DOHH2 (cell line): ENCODE measurements around the gene OS9.
A peak's percentile ranks its signal among the peaks of the same experiment; 100 is the strongest.

Experiments used
- H3F3A ChIP-seq: fragments of 200-600 bp; sonication (generic), shearing (Covaris generic); 2 replicates; pipeline ENCODE4 v1.6.0; 2016; ENCODE audit warnings: antibody characterized with exemption, mild to moderate bottlenecking; ENCODE audit not compliant: control insufficient read depth, insufficient read depth
- H3K27ac ChIP-seq: fragments of 200-600 bp; sonication (generic); 2 replicates; pipeline ENCODE4 v1.5.1; 2014; ENCODE audit warnings: low read depth, mild to moderate bottlenecking, low read length, moderate library complexity
- H3K27me3 ChIP-seq: fragments of 200-600 bp; sonication (generic); 2 replicates; pipeline ENCODE4 v1.6.1; 2014; ENCODE audit warnings: mild to moderate bottlenecking, low read length, mixed read lengths; ENCODE audit not compliant: control insufficient read depth
- H3K36me3 ChIP-seq: fragments of 200-600 bp; sonication (generic); 2 replicates; pipeline ENCODE4 v1.6.1; 2014; ENCODE audit warnings: mild to moderate bottlenecking, low read length, moderate library complexity, mixed read lengths; ENCODE audit not compliant: control insufficient read depth
- H3K4me1 ChIP-seq: fragments of 200-600 bp; sonication (generic); 2 replicates; pipeline ENCODE4 v1.6.1; 2014; ENCODE audit warnings: mild to moderate bottlenecking, low read length, mixed read lengths; ENCODE audit not compliant: control insufficient read depth
- H3K4me2 ChIP-seq: fragments of 200-600 bp; sonication (generic); 2 replicates; pipeline ENCODE4 v1.6.0; 2014; ENCODE audit warnings: mild to moderate bottlenecking, low read length, moderate library complexity
- H3K4me3 ChIP-seq: fragments of 200-600 bp; sonication (generic); 2 replicates; pipeline ENCODE4 v1.5.1; 2014; ENCODE audit warnings: mild to moderate bottlenecking, low read length, mixed read lengths
- H3K79me2 ChIP-seq: fragments of 200-600 bp; sonication (generic); 2 replicates; pipeline ENCODE4 v1.6.1; 2014; ENCODE audit warnings: mild to moderate bottlenecking, low read length, mixed read lengths; ENCODE audit not compliant: control insufficient read depth
- H3K9me2 ChIP-seq: fragments of 200-600 bp; sonication (generic); replicated peaks from 2 replicates; pipeline ENCODE4 v1.6.1; 2014; ENCODE audit warnings: mild to moderate bottlenecking, low read length, mixed read lengths; ENCODE audit not compliant: control insufficient read depth
- H3K9me3 ChIP-seq: fragments of 200-600 bp; sonication (generic); 2 replicates; pipeline ENCODE4 v1.6.1; 2014; ENCODE audit warnings: antibody characterized with exemption, low read length, mixed read lengths; ENCODE audit not compliant: control insufficient read depth, insufficient read depth
- H4K20me1 ChIP-seq: fragments of 200-600 bp; sonication (generic); 2 replicates; pipeline ENCODE4 v1.6.0; 2014; ENCODE audit warnings: low read depth, mild to moderate bottlenecking, antibody characterized with exemption, low read length, moderate library complexity; ENCODE audit not compliant: control insufficient read depth, insufficient read depth
- EZH2phosphoT487 ChIP-seq: fragments of 200-600 bp; sonication (generic); IDR thresholded peaks from 2 replicates; pipeline ENCODE4 v1.6.1; 2017; ENCODE audit warnings: borderline replicate concordance, mild to moderate bottlenecking, antibody characterized with exemption, low read length, moderate library complexity, mixed read lengths
- TF ChIP-seq, protein P1 (sequence below): fragments of 200-600 bp; sonication (generic); IDR thresholded peaks from one replicate; pipeline ENCODE4 v1.5.1; 2014; ENCODE audit warnings: antibody characterized with exemption, mild to moderate bottlenecking, low read depth, low read length; ENCODE audit not compliant: poor library complexity, severe bottlenecking

The OS9 gene

DNA sequence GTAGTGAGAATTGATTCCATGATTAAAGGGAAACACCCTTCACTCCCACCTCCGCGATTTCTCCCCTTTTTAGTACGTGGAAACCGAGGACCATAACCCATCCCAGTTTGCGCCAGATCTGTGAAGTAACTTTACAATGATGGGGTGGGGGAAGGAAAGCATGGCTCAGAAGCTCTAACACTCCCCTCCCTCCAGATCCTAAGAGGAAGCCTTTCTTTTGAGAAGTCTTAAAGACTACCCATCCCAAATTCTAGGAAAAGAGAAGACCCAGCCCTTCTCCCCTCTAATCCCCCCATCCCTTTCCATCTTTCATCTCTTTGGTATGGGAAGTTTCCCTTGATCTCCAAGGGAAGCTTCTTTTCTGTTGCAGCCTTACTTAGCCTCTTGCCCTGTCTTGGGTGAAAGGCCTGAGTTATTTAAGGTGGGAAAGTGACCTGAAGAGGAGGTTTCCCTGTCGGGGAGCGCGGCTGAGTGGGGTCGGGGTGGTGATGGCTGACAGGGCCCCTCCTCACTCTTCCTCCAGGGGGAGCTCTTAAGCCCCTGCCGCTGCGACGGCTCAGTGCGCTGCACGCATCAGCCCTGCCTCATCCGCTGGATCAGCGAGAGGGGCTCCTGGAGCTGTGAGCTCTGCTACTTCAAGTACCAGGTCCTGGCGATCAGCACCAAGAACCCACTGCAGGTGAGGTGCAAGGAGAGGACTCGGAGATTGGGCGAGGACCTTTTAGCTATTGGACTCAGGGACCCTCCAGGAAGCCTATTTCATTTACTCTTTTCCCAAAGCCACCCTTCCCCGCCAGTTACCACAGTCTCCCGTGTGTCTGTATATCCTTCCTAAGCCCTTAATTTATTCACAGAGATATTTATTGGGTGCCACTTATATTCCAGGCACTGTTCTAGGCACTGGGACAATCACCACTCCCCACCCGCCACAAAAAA, 62.7 kb downstream of the OS9 start:
- Histone ChIP-seq H3K4me3 (peak overlapping the region; percentile 88), H3F3A (peaks cover 19% of the 10 kb centered on the region), H4K20me1 (peaks cover 16% of the 10 kb centered on the region; the same call in 1 of the 2 replicates), H3K4me2 (peak overlapping the region; percentile 96), H3K36me3 (peaks cover 55% of the 10 kb centered on the region), H3K9me3 (no peaks in the 10 kb centered on the region), H3K79me2 (peaks cover 61% of the 10 kb centered on the region), H3K27me3 (no peaks in the 10 kb centered on the region), H3K9me2 (no peaks in the 10 kb centered on the region), H3K4me1 (peaks cover 41% of the 10 kb centered on the region), H3K27ac (peak overlapping the region; percentile 79)
- TF ChIP-seq EZH2phosphoT487, result no peak
- TF ChIP-seq, protein P1, sequence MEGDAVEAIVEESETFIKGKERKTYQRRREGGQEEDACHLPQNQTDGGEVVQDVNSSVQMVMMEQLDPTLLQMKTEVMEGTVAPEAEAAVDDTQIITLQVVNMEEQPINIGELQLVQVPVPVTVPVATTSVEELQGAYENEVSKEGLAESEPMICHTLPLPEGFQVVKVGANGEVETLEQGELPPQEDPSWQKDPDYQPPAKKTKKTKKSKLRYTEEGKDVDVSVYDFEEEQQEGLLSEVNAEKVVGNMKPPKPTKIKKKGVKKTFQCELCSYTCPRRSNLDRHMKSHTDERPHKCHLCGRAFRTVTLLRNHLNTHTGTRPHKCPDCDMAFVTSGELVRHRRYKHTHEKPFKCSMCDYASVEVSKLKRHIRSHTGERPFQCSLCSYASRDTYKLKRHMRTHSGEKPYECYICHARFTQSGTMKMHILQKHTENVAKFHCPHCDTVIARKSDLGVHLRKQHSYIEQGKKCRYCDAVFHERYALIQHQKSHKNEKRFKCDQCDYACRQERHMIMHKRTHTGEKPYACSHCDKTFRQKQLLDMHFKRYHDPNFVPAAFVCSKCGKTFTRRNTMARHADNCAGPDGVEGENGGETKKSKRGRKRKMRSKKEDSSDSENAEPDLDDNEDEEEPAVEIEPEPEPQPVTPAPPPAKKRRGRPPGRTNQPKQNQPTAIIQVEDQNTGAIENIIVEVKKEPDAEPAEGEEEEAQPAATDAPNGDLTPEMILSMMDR, result peak; percentile 96

DNA sequence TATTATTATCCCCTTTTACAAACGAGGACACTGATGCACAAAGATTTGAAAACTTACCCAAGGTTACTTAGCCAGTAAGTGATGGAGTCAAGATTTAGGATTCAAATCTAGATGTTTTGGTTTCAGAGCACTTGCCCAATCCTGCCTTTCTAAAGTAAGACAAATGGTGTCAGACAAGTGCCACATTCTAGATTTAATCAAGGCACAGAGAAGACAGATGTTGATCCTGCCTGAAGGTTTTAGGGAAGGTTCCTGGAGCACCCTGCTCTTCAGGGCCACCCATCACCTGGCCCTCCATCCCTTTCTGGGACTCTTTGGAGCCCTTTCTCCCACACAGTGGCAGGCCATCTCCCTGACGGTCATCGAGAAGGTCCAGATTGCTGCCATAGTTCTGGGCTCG, 63.8 kb downstream of the OS9 start:
- no peak overlapping the region for H3K4me2 ChIP-seq
- H4K20me1 ChIP-seq, result peaks cover 16% of the 10 kb centered on the region; the same call in 1 of the 2 replicates
- H3K4me1 ChIP-seq, result peaks cover 38% of the 10 kb centered on the region
- H3K27ac ChIP-seq, result no peak overlapping the region
- H3F3A ChIP-seq, result peaks cover 28% of the 10 kb centered on the region
- H3K9me2 ChIP-seq, result no peaks in the 10 kb centered on the region
- H3K79me2 ChIP-seq, result peaks cover 53% of the 10 kb centered on the region
- peaks cover 51% of the 10 kb centered on the region for H3K36me3 ChIP-seq
- no peak overlapping the region for H3K4me3 ChIP-seq
- TF ChIP-seq, protein P1, result no peak
- no peak for TF ChIP-seq EZH2phosphoT487
- H3K27me3 ChIP-seq, result no peaks in the 10 kb centered on the region
- no peaks in the 10 kb centered on the region for H3K9me3 ChIP-seq

DNA sequence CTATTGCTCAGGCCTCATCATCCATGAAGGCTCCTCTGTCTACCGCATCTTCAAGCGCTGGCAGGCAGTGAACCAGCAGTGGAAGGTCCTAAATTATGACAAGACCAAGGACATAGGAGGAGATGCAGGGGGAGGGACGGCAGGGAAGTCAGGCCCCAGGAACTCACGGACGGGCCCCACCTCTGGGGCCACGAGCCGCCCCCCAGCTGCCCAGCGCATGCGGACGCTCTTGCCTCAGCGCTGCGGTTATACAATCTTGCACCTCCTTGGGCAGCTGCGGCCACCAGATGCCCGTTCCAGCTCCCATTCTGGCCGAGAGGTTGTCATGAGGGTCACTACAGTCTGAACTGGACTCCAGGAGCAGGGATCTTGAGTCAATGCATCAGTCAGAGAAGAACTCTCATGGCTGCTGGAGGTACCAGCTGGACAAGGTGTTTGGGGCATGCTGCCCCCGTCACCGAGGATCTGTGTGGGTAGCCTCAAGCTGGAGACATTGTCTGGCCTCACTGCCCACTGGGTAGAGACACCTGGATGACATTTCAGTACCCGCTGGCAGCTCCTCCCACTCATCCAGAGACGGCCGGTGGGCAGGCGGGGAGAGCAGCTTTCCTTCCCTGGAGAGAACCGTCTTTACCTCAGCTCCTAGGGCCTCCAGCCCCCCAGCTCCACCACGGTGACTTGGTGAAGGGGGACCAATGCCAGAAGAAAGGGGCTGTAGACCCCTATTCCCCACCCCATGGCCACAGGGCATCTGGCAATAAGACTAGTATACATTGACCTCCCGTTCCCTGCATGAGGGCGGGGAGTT, 64.8 kb downstream of the OS9 start:
- peaks cover 51% of the 10 kb centered on the region for H3K36me3 ChIP-seq
- no peak overlapping the region for H3K27ac ChIP-seq
- H4K20me1 ChIP-seq, result peaks cover 16% of the 10 kb centered on the region; the same call in 1 of the 2 replicates
- H3K9me3 ChIP-seq, result no peaks in the 10 kb centered on the region
- no peaks in the 10 kb centered on the region for H3K9me2 ChIP-seq
- H3K79me2 ChIP-seq, result peaks cover 51% of the 10 kb centered on the region
- H3K27me3 ChIP-seq, result no peaks in the 10 kb centered on the region
- H3F3A ChIP-seq, result peaks cover 29% of the 10 kb centered on the region
- peaks cover 28% of the 10 kb centered on the region for H3K4me1 ChIP-seq
- H3K4me3 ChIP-seq, result no peak overlapping the region
- TF ChIP-seq, protein P1, result no peak
- TF ChIP-seq EZH2phosphoT487, result no peak
- H3K4me2 ChIP-seq, result no peak overlapping the region
